Amniotic epithelial cell (primary cell): Measurements from ENCODE around the gene CSMD2.
A peak's percentile ranks its signal among the peaks of the same experiment; 100 is the strongest.

Experiments
- DNase-seq: peaks from one replicate; pipeline ENCODE4 v3.0.0-alpha.2; 2010; ENCODE audit warnings: low read depth

CSMD2 gene

DNA sequence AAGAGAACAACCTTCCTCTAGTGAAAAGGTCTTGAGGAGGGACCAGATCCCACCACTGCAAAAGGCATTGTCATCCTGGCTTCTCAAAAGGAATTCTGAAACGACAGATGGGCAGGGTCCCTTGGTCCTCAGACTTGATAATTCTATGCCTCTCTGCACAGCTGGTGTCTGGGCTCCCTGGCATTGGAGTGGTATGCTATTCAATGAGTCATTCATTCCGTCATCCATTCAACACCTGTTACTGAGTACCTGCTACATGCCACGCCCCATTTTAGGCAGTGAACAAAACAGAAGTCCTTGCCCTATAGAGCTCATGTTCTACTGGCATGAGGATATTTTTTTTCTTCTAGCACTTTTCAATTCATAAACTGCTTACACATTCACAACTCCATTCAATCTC lies 347.0 kb downstream of the CSMD2 start:
- no peak for DNase-seq

DNA sequence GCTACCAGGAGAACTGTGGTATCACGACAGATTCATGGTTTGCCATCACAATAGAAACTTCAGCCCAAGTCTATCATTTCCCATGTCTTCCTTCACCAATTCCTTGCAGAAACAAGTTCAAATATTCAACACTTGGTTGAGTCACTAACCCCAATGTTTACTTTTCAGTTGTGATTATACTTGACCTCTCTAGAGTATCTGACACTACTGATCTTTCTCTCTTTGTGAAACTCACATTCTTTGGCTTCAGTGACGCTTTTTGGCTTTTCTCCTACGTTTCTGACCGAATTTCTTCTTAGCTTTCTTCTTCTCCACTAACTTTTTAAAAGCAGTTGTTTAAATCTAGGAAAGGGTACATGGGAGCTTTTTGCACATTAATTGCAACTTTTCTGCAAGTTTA lies 350.0 kb downstream of the CSMD2 start:
- DNase-seq = peak; percentile 2

DNA sequence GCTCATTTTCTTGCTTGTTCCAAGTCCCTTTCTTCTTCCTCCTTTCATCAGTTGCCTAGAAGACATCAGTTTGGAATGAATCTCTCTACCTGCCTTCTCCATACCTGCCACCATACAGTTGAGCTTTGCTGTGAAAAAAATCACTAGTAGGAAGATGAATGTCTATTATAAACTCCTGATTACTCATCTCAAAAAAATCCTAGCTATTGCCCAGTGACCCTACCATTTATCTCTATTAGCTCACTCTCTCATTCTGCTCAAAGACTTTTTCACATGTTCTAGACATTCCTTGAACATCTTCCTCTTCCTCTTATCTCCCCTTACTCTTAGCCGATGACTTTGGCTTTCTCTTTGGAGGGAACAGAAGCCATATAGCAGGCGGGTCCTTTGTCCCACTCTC lies 350.9 kb downstream of the CSMD2 start:
- DNase-seq = no peak

DNA sequence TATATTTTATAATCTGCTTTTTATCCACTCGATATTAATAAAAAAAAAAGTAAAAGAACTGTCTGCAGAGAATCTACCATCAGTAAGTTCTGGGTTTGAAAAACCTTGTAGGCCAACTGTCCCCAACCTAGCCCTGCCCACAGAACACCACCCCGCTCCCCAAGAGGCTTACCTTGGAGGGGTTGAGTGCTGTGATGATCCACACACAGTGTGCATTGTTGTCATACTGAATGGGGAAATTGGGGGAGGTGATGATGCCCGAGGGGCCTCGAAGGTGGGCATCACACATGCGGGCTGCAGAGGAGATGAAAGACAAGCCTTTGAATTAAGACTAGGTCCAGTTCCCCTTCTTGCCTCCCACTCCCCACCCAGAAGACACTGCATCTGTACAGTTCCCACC lies 354.5 kb downstream of the CSMD2 start:
- DNase-seq = no peak

DNA sequence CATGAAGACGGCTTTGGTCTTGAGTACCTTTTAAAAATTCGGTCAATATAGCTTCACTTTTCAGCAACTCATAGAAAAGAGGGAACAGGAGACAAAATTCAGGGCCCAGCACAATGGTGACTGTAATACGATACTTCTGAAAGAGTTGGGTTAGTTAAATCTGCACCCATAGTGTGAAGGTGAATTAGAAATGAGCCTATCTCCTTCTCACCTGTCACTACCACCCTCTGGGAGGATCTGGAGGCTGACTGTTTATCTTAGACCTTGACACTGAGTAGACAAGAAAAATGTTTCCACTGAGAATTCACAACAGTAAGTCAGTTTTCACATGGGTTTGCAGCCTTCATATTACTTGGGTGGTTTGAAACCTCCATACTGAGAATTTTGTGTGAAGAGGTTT lies 359.0 kb downstream of the CSMD2 start:
- DNase-seq = no peak

DNA sequence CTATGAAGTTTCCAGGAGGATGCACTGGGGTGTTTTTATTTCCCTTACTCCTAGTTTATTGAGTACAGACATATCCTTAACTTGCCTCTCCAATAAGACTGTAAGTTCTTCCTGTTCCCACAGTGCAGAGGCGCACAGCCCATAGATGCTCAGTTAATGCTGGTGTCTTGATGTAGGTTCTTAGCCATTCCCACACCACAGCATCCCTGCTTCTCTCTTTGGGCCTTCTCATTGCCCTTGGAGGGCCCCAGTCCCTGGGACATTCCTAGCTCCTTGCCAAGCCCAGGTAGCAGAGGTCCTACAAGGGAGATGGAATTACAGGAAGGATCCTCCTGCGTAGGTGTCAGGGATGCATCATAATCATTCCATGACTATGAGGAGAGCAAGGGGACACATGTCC lies 362.8 kb downstream of the CSMD2 start:
- DNase-seq = no peak

DNA sequence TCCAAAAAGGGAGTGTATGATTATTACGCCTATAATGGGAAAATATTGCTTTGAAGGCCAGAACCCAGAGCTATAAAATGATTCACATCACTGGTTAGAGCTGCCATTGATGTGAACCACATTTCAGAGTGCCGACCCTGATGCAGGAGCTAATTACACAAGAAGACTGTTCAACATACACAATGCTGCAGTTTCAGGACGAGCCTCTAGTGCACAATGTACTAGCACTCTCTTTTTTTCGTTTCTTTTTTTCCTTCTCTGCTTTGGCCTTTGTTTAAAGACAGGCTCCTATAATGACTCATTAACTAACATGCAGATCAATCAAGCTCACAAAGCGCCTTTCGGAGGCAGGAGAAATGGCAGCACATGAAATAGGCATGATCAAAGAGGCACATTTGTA lies 367.2 kb downstream of the CSMD2 start:
- DNase-seq = no peak

DNA sequence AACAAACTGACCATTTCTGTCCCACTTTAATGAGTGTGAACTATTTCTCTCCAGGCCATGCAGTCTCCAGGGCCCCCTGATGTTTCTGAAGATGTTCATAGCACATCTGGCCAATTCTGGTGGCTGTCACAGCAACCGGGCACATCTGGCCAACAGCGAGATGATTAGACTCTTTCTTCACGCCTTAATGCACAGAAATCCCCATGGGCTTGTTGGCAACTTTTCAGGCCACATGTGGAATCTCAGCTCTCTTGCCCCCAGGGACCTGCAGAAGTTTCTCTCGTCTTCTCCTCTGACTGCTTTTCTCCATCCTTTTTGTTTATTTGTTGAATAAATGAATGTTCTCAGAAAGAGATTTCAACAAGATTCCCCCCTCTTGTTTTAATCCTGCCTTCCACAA lies 372.4 kb downstream of the CSMD2 start:
- DNase-seq = no peak

DNA sequence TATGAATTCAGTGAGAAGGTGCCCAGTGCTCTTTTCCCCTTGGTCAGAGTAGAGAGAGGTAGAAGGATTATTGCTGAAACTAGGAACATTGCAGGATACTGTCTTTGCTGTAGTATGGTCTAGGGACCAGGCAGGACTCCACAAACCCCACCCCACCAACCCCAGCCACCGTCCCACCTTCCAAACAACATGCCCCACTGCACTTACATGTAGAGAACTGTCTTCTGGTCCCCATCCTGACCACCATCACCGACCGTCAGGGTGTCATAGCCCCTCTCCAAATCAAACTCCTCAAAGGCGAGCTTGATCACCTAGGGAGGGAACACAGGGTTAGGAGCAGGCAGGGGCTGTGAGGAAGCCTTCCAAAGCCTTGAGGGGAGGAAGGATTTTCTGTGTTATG lies 372.8 kb downstream of the CSMD2 start:
- DNase-seq = no peak

DNA sequence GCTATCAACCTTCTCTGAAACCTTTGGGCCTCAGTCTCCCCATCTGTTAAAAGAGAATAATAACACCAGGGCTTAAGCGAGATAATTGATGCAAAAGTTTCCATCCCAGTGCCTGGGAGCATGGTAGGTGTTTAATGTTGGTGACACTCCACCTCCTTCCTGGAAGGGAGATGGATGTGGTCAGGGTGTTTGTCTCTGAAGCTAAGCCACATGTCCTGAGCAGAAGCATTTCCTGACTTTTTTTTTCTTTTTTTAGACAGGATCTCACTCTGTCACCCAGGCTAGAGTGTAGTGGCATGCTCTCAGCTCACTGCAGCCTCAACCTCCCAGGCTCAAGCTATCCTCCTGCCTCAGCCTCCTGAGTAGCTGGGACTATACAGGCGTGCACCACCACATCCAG lies 373.8 kb downstream of the CSMD2 start:
- no peak for DNase-seq

DNA sequence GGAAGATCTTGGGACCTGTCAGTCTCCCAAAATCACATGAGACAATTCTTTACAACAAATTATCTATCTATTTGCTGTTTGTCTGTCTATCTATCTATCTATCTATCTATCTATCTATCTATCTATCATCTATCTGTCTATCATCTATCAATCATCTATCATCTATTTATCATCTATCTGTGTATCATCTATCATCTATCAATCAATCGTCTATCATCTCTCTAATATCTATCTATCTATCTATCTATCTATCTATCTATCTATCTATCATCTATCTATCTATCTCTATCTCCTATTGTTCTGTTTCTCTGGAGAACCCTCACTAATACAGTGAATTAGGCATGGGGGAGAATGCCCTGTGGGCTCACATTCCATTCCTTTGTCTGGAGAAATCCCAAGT lies 374.5 kb downstream of the CSMD2 start:
- no peak for DNase-seq

DNA sequence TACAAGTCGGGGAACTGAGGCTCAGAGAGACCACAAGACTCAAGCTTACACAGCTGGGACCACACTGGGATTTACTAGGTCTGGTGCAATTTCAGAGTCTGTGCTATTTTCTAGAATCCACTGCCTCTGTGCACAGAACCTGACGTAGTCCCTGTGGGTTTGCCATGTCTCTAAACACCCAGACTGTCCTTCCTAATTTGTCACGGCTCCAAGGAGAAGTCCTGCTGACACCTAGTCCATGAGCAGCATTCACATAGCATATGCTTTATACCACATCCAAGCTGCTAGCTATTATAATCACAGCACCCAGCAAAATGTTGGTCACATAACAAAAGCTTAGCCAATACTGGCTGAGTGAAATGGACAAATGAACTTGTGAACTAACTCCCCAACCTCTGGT lies 380.2 kb downstream of the CSMD2 start:
- DNase-seq = no peak

DNA sequence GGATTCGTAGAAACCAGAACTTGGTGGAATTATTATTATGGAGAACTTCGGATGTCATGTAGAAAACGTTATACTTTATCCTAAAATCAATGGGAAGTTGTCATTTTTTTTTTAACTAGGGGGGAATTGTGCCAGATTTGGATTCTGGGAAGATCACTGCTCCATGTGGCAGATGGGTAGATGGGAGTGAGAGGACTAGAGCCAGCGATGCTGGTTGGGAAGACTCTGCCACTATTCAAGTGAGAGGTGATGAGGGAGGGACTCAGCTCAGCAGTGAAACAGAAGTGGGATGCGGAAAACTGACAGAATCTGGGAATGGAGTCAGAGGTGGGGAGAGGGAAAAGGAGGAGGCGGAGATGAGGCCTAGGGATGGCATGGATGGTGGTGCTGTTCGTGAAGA lies 382.3 kb downstream of the CSMD2 start:
- DNase-seq = no peak

DNA sequence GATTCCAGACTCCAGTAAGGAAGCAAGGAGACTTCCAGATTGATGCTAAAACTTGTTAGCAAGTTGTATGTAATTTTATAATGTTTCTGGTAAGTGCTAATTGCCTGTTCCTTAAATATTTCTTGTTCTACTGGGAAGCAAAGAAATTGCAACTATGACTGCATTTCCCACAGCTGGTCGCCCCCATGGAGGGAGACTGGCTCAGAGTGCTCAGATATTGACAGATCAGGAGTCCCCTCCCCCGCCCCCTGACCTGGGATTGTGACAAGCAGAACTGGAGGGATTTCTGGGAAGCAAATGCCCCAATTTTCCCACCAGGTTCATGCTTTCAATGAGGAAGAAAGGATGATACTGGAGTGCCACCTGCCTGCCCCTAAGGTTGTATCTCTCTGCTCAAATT lies 383.4 kb downstream of the CSMD2 start:
- no peak for DNase-seq

DNA sequence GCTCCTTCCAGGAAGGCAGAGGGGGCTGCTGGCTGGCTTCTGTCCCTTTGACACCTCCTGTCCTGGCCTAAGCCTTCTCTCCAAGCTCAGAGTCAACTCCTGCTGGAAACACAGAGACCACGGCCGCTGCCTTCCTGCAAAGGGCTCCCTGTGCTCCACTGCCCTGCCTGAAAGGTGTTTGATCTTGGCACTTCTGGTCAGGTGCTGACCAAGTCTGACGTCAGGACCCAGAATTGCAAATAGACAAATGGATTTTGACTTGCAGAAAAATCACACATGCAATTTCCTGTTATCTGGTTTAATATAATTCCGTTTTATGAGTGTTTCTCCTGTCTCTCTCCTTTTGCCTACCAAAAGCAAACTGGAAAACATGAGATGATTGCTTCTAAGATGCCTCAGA lies 387.7 kb downstream of the CSMD2 start:
- DNase-seq = no peak

DNA sequence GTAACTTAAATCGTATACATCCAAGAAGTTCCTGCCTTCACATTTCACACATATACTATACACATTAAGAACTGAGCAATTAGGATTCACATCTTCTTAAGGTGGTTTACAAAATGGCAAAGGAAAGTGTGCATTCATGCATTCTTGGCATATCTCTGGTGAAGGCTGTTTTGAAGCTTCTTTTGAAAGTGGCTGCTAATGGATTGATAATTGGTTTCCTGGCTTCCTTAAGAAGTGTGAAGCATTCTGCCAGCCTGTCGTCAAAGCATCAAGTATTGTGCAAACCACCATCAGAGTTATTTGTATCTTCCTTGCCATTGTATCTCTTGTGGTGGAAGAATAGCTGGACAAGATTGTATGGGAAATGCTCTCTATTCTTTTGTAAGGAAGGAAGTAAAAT lies 396.2 kb downstream of the CSMD2 start:
- no peak for DNase-seq

DNA sequence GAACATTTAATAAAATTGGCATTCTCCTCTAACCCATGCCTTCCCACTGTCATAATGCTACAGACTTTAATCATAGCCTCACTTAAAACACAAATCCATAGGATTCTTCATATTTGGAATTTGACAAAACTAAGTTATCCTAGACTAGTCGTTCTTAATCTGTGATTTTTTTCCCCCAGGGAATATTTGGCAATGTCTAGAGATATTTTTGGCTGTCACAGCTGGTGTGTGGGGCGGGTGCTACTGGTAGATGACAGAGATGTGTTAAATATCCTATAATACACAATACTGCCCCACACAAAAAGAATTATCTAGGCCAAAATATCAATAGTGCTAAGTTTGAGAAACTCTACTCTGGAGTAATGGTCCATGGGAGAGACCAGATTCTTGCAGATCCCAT lies 396.9 kb downstream of the CSMD2 start:
- DNase-seq = no peak

DNA sequence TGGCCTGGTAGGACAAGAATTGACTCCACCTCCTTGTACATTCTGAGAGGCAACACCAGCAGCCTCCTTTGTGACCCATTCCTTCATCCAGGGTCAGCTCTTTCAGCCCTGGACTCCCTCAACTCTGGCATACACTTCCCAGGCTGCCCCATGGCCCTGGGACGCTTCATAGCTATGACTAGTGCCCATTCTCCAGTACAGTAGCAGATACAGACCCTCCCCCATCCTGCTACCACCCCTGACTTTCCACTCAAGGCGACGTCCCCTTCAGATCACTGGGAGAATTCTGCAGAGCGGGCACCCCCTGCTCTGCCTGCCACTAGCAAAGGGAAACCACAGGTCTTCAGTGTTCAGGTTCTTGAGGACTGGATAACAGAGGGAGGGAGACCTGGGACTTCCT lies 400.9 kb downstream of the CSMD2 start:
- DNase-seq = no peak

DNA sequence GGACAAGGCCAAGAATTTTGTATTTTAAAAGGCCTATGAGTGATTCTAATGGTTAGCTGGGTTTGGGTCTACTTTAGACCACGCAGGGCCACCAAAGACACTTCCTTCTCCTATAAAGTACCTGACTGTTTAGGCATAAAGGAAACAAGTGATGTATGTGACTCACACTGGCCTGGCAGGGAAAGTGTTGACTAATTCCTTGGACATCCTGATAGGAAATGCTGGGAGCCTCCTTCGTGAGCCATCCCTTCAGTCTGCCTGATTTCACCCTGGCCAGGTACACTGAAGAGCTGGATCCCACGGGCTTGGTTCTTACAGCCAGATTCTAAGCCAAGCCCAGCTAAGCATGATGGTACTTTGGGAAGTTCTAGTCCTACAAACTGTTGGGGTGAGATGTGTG lies 401.6 kb downstream of the CSMD2 start:
- no peak for DNase-seq

DNA sequence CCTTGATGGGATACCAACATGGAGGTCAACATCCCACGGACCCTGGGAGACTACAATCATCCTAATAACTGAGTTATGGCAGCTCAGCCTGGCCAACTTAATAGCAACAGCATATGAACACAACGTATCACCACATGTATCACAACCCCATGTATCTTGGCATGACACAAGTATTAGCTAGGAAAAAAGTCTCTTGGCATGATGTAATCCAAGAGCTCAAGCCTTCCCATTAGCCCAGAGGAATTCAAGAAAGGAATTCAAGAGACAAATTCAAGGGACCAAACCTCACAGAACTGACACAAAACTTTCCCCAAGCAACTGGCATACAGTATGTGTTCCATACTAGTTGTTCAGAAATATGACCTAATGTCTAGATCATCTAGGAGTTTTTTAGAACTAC lies 402.1 kb downstream of the CSMD2 start:
- DNase-seq = no peak

DNA sequence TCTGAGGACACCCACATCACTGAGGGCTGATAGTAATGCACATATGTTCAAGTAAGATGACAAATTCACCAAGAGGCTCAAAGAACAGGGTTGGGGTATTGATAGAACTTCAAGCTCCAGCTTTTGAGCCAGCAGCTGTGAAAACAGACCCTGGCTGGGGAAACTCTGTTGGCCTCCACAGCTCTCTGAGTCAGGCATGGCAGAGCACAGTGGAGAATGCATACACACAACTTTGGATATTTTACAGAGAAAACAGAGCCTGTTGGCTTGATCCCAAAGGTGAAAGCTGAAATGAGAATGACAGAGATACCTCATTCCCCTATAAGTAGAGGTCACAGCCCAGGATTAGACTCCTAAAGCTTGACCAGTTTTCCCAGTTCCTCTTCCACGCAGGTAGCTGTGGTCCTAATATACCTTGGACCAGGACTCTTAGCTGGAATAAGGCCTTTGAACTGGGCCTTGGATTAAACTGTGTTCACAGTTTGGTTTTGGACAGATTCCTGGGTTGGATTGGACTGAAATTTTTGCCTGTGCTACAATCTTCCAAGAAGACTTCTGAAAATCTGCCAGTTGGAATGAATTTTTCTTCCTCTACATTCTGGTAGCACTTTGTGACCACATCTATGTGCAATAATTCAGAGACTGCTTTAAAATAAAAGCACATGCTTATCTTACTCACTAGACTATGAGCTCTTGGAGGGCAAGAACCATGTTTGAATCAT lies 402.8 kb downstream of the CSMD2 start:
- DNase-seq = no peak

DNA sequence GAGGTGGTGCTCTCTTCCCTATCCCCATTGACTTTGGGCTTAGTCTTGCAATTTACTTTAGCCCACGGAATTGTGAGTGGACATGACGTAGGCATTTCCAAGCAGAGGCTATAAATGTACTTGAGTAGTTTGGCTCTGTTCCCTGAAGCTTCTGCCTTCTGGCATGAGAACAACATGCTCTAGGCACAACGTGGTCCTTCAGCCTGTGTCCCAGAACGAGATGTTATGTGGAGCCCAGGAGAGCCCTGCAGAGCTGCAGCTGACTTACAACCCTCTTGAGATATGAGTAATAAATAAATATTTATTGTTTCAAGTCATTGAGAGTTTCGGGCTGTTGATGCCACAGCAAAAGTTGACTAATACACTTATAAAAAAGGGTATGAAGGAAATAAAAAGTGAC lies 406.3 kb downstream of the CSMD2 start:
- no peak for DNase-seq

DNA sequence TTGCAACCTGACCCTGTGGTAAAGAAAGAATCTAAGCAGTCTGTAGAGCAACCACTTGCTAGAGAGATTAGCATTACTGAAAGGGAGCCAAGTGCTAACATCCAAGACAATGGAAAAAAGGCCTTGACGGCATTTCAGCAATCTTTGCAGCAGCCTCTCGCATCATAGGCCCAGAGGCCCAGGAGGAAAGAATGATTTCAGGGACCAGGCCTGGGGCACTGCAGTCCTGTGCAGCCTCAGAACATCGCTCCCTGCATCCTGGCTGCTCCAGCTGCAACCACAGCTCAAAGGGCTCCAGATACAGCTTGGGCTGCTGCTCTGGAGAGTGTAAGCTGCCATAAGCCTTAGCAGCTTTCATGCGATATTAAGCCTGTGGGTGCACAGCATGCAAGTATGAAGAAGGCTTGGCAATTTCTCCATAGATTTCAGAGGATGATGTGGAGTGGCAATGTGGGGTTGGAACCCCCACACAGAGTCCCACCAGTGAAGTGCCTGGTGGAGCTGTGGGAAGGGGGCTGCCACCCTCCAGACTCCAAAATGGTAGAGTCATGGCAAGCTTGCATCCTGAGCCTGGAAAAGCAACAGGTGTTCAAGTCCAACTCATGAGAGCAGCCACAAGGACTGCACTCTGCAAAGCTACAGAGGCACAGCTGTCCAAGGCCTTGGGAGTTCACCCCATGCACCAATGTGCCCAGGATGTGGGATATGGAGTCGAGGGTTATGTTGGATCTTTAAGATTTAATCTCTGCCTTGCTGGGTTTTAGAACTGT lies 411.8 kb downstream of the CSMD2 start:
- DNase-seq = no peak

DNA sequence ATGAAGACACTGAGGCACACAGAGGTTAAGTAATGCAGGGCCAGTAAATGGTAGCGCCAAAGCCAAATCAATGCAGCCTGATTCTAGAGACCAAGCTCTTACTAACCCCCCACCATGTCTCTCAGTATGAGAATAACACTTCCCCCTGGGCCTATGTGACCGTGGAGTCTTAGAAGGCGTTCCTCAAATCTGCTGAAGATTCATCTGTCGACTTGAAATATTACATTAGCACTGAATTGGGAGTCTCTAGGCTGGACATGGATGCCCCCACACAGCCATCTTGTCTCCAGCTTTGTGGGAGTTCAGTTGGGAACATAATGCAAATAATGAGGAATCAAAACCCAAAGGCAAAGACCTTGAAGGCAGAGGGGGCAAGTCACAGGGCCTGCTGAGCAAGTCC lies 419.1 kb downstream of the CSMD2 start:
- no peak for DNase-seq
